ENCODE data around the gene ADA. TPM values are rescaled to one million over a fixed set of nuclear protein-coding genes. Genes with fewer than 3 reads are reported as not detected.
"Not testable (repeated sequence)": the region's sequence is repeated elsewhere in the genome, so short reads cannot be mapped to it uniquely, and the experiment has no call there.

Gene ADA
- total RNA-seq, 1 experiment from 2014 or later, result 41.4 TPM

- Histone ChIP-seq H3K36me3 (peaks cover 16% of the 10 kb centered on the region), H3K4me3 (no peak overlapping the region), H3K27me3 (no peaks in the 10 kb centered on the region), H3K9me3 (no peaks in the 10 kb centered on the region)
- DNase-seq, result peak; percentile 56
Observed at GRCh38 chr20:44600758-44601201, 50.7 kb downstream of the ADA start.

GRCh38 chr20:44600301-44600700, 51.2 kb downstream of the ADA start:
- H3K9me3 ChIP-seq, result no peaks in the 10 kb centered on the region
- H3K27me3 ChIP-seq, result no peaks in the 10 kb centered on the region
- DNase-seq, result no peak
- H3K4me3 ChIP-seq, result no peak overlapping the region
- peaks cover 16% of the 10 kb centered on the region for H3K36me3 ChIP-seq

GRCh38 chr20:44599715-44600114, 51.8 kb downstream of the ADA start:
- no peaks in the 10 kb centered on the region for H3K27me3 ChIP-seq
- DNase-seq, result no peak
- H3K9me3 ChIP-seq, result no peaks in the 10 kb centered on the region
- H3K36me3 ChIP-seq, result peaks cover 16% of the 10 kb centered on the region
- H3K4me3 ChIP-seq, result no peak overlapping the region

- no peak overlapping the region for H3K4me3 ChIP-seq
- H3K9me3 ChIP-seq, result no peaks in the 10 kb centered on the region
- DNase-seq, result peak; percentile 62
- H3K36me3 ChIP-seq, result peaks cover 16% of the 10 kb centered on the region
- H3K27me3 ChIP-seq, result no peaks in the 10 kb centered on the region
Observed at GRCh38 chr20:44598423-44599305, 52.8 kb downstream of the ADA start.

GRCh38 chr20:44597930-44598329, 53.6 kb downstream of the ADA start:
- H3K27me3 ChIP-seq, result no peaks in the 10 kb centered on the region
- no peak for DNase-seq

GRCh38 chr20:44597516-44597915, 54.0 kb downstream of the ADA start:
- Histone ChIP-seq H3K4me3 (no peak overlapping the region), H3K9me3 (no peaks in the 10 kb centered on the region), H3K36me3 (peaks cover 15% of the 10 kb centered on the region), H3K27me3 (no peaks in the 10 kb centered on the region)
- no peak for DNase-seq

More at GRCh38 chr20:44597930-44598329, 53.6 kb downstream of the ADA start:
- H3K4me3 ChIP-seq, result no peak overlapping the region
- no peaks in the 10 kb centered on the region for H3K9me3 ChIP-seq
- H3K36me3 ChIP-seq, result peaks cover 16% of the 10 kb centered on the region

GRCh38 chr20:44596876-44597275, 54.6 kb downstream of the ADA start:
- Histone ChIP-seq H3K27me3 (no peaks in the 10 kb centered on the region), H3K36me3 (peaks cover 19% of the 10 kb centered on the region), H3K9me3 (no peaks in the 10 kb centered on the region), H3K4me3 (no peak overlapping the region)
- DNase-seq, result no peak

- H3K4me3 ChIP-seq, result no peak overlapping the region
- no peak for DNase-seq
- no peaks in the 10 kb centered on the region for H3K9me3 ChIP-seq
- H3K36me3 ChIP-seq, result peaks cover 21% of the 10 kb centered on the region
- H3K27me3 ChIP-seq, result no peaks in the 10 kb centered on the region
Observed at GRCh38 chr20:44596010-44596409, 55.5 kb downstream of the ADA start.

GRCh38 chr20:44594730-44595129, 56.8 kb downstream of the ADA start:
- Histone ChIP-seq H3K4me3 (no peak overlapping the region), H3K27me3 (no peaks in the 10 kb centered on the region), H3K9me3 (no peaks in the 10 kb centered on the region), H3K36me3 (peaks cover 26% of the 10 kb centered on the region)
- peak; percentile 52 for DNase-seq

GRCh38 chr20:44593751-44594150, 57.7 kb downstream of the ADA start:
- Histone ChIP-seq H3K36me3 (peaks cover 26% of the 10 kb centered on the region), H3K27me3 (no peaks in the 10 kb centered on the region), H3K9me3 (no peaks in the 10 kb centered on the region), H3K4me3 (no peak overlapping the region)
- DNase-seq, result no peak

- H3K27me3 ChIP-seq, result no peaks in the 10 kb centered on the region
- H3K4me3 ChIP-seq, result no peak overlapping the region
- H3K9me3 ChIP-seq, result no peaks in the 10 kb centered on the region
- H3K36me3 ChIP-seq, result peaks cover 26% of the 10 kb centered on the region
- DNase-seq, result no peak
Observed at GRCh38 chr20:44592366-44592765, 59.1 kb downstream of the ADA start.

GRCh38 chr20:44590980-44591778, 60.3 kb downstream of the ADA start:
- no peak overlapping the region for H3K4me3 ChIP-seq
- H3K9me3 ChIP-seq, result no peaks in the 10 kb centered on the region
- H3K27me3 ChIP-seq, result no peaks in the 10 kb centered on the region
- no peak for DNase-seq
- H3K36me3 ChIP-seq, result peaks cover 25% of the 10 kb centered on the region

GRCh38 chr20:44589537-44589936, 62.0 kb downstream of the ADA start:
- no peaks in the 10 kb centered on the region for H3K27me3 ChIP-seq
- no peaks in the 10 kb centered on the region for H3K9me3 ChIP-seq
- DNase-seq, result no peak
- peaks cover 23% of the 10 kb centered on the region for H3K36me3 ChIP-seq
- H3K4me3 ChIP-seq, result no peak overlapping the region

- not testable (repeated sequence) for H3K9me3 ChIP-seq, DNase-seq, H3K4me3 ChIP-seq, H3K27me3 ChIP-seq
- peaks cover 20% of the 10 kb centered on the region for H3K36me3 ChIP-seq
Observed at GRCh38 chr20:44588321-44588720, 63.2 kb downstream of the ADA start.

- H3K9me3 ChIP-seq, result no peaks in the 10 kb centered on the region
- DNase-seq, result no peak
- no peak overlapping the region for H3K4me3 ChIP-seq
- H3K36me3 ChIP-seq, result peaks cover 18% of the 10 kb centered on the region
- H3K27me3 ChIP-seq, result no peaks in the 10 kb centered on the region
Observed at GRCh38 chr20:44587035-44587980, 64.2 kb downstream of the ADA start.

- no peak for DNase-seq
- Histone ChIP-seq H3K9me3 (no peaks in the 10 kb centered on the region), H3K4me3 (no peak overlapping the region), H3K27me3 (no peaks in the 10 kb centered on the region), H3K36me3 (peaks cover 15% of the 10 kb centered on the region)
Observed at GRCh38 chr20:44586289-44586911, 65.1 kb downstream of the ADA start.
